Measurements from ENCODE around the gene WDR3. TPM values are rescaled to one million over a fixed set of nuclear protein-coding genes. Genes with fewer than 3 reads are reported as not detected.

The WDR3 gene
- total RNA-seq, 1 donor, result 13.4 TPM

DNA sequence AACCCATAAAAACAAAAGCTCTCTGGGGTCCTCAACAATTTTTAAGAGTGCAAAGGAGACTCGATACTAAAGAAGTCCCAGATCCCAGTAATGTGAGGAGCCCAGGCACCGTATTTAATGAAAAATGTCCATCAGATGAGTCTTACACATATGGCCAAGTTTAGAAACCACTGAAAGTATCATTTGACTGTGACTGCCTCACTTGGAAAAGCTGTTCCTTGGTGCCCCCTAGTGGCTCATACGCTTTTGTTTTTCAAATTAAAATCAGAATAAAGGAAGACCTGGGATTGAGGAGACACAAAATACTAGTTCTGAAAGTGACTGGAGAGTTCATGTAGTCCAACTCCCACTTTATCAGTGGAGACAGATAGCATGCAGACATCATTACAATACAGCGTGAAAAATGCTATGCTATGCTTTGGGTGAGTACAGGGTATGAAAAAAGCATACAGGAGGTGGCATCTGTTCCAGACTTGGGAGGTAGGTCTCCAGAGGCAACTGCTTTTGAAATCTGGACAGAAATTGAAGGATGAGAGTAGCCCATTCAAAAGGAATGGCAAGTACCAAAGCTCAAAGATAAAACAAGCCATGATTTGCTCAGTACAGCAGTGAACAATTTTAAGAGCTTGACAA is 33.9 kb upstream of the WDR3 start:
- no peak overlapping the region for H3K4me3 ChIP-seq (ENCODE audit: low read depth, low read length)
- peak; percentile 94 for DNase-seq (ENCODE audit: low read depth)
- TF ChIP-seq, protein P1, sequence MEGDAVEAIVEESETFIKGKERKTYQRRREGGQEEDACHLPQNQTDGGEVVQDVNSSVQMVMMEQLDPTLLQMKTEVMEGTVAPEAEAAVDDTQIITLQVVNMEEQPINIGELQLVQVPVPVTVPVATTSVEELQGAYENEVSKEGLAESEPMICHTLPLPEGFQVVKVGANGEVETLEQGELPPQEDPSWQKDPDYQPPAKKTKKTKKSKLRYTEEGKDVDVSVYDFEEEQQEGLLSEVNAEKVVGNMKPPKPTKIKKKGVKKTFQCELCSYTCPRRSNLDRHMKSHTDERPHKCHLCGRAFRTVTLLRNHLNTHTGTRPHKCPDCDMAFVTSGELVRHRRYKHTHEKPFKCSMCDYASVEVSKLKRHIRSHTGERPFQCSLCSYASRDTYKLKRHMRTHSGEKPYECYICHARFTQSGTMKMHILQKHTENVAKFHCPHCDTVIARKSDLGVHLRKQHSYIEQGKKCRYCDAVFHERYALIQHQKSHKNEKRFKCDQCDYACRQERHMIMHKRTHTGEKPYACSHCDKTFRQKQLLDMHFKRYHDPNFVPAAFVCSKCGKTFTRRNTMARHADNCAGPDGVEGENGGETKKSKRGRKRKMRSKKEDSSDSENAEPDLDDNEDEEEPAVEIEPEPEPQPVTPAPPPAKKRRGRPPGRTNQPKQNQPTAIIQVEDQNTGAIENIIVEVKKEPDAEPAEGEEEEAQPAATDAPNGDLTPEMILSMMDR (IDR thresholded peaks at IDR 0.05; ENCODE audit: insufficient read depth, low read length), result peak; percentile 72

DNA sequence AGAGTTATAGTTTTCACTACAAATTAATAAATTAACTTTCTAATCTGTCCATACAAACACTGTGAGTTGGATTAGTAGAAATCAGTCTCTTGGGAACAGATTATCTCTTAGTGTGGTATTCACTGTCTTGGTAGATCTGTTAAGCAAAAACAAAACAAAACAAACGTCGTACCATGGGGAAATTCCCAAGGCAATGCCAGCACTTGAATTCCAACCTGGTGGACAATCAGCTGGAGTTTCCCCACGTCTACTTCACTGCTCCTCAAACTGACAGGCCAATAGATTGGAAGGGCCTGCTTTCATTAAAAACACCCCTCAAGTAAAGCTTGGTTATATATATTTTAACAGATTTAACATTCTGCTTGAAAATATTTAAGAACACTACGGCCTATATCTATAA is 32.0 kb upstream of the WDR3 start:
- peak; percentile 32 for DNase-seq (ENCODE audit: low read depth)
- TF ChIP-seq, protein P1 (IDR thresholded peaks at IDR 0.05; ENCODE audit: insufficient read depth, low read length), result no peak
- H3K4me3 ChIP-seq (ENCODE audit: low read depth, low read length), result no peak overlapping the region

DNA sequence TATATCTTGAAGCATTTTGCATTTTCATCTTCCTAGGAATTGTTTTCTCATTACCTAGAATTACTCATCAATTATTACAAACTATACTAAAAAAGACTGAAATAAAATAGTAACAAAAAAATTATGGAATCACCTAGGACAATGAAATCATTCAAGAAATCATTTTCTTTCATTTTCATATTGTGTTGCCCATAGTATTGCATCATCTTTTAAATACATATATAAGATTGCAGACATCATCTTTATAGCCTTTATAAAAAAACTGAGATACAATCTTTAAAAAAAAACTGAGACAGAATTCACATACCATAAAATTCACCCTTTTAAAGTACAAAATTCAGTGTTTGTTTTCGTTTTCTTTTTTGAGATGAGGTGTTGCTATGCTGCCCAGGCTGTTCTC is 29.7 kb upstream of the WDR3 start:
- H3K4me3 ChIP-seq (ENCODE audit: low read depth, low read length), result no peak overlapping the region
- no peak for DNase-seq (ENCODE audit: low read depth)
- TF ChIP-seq, protein P1 (IDR thresholded peaks at IDR 0.05; ENCODE audit: insufficient read depth, low read length), result no peak

GRCh38 chr1:117902944-117903343 is 26.6 kb upstream of the WDR3 start:
- TF ChIP-seq, protein P1 (IDR thresholded peaks at IDR 0.05; ENCODE audit: insufficient read depth, low read length), result no peak

DNA sequence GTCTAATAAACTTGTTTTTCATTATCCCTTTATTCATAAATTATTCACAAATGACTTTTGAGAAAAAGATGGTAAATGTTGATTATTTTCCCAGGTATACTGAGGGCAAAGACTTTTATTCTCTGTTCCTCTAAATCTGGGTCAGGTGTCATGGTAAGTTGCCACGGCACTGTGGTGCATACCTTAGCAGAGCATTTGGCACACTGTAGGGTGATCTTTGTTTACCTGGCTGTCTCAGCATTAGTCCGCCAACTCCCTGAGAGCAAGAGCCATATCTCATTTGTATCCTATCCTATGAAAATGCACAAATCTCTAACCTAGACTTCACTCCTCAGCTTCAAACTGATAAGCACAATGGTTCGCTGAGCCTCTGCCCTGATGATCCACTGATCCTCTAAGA is 25.1 kb upstream of the WDR3 start:
- TF ChIP-seq, protein P1 (IDR thresholded peaks at IDR 0.05; ENCODE audit: insufficient read depth, low read length), result no peak
- no peak overlapping the region for H3K4me3 ChIP-seq (ENCODE audit: low read depth, low read length)
- no peak for DNase-seq (ENCODE audit: low read depth)

More at GRCh38 chr1:117902944-117903343, 26.6 kb upstream of the WDR3 start:
- DNase-seq (ENCODE audit: low read depth), result no peak
- H3K4me3 ChIP-seq (ENCODE audit: low read depth, low read length), result no peak overlapping the region

DNA sequence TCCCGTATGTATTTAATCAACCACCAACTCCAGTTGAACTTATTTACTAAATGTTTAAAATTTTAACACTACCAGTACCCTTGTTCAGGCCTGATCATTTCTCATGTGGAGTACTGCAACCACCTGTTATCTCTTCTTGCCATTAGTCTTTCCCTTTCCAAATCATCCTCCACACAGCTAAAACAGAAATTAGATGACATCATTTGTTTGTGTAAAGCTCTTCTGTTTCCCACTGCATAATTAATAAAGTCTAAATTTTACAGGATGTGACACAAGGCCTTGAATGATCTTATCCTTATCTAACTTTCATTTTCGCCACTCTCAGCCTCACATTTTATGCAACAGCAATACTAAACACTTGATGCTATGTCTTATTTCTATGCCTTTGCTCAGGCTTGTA is 24.5 kb upstream of the WDR3 start:
- no peak for DNase-seq (ENCODE audit: low read depth)
- H3K4me3 ChIP-seq (ENCODE audit: low read depth, low read length), result no peak overlapping the region
- TF ChIP-seq, protein P1 (IDR thresholded peaks at IDR 0.05; ENCODE audit: insufficient read depth, low read length), result no peak

- no peak for DNase-seq (ENCODE audit: low read depth)
- TF ChIP-seq, protein P1 (IDR thresholded peaks at IDR 0.05; ENCODE audit: insufficient read depth, low read length), result no peak
- H3K4me3 ChIP-seq (ENCODE audit: low read depth, low read length), result no peak overlapping the region
Measured at GRCh38 chr1:117911051-117911450, 18.5 kb upstream of the WDR3 start.

Measured in fibroblast of the aortic adventitia (primary cell).